Fibroblast of peridontal ligament (primary cell): ENCODE measurements around the gene AP5B1.

ENCODE experiments used
- DNase-seq: peaks from one replicate; pipeline ENCODE4 v3.0.0-alpha.2; 2010; ENCODE audit errors: extremely low read depth

Gene AP5B1

GRCh38 chr11:65801153-65801987, 20.6 kb upstream of the AP5B1 start:
- no peak for DNase-seq

GRCh38 chr11:65798882-65799281, 18.1 kb upstream of the AP5B1 start:
- no peak for DNase-seq

GRCh38 chr11:65797711-65798110, 16.9 kb upstream of the AP5B1 start:
- DNase-seq, result no peak

GRCh38 chr11:65796726-65797601, 16.2 kb upstream of the AP5B1 start:
- DNase-seq, result no peak

- DNase-seq, result no peak
These were observed 14.1 kb upstream of the AP5B1 start for GRCh38 chr11:65794570-65795510.

- DNase-seq, result no peak
These were observed 13.0 kb upstream of the AP5B1 start for GRCh38 chr11:65793625-65794400.

- no peak for DNase-seq
These were observed 12.4 kb upstream of the AP5B1 start for GRCh38 chr11:65793144-65793581.

- DNase-seq, result no peak
These were observed 11.7 kb upstream of the AP5B1 start for GRCh38 chr11:65792456-65792855.

GRCh38 chr11:65791719-65792213, 11.0 kb upstream of the AP5B1 start:
- no peak for DNase-seq

GRCh38 chr11:65790902-65791650, 10.3 kb upstream of the AP5B1 start:
- no peak for DNase-seq

GRCh38 chr11:65790104-65790901, 9.5 kb upstream of the AP5B1 start:
- DNase-seq, result no peak

GRCh38 chr11:65789230-65790103, 8.7 kb upstream of the AP5B1 start:
- no peak for DNase-seq

GRCh38 chr11:65788821-65789220, 8.0 kb upstream of the AP5B1 start:
- DNase-seq, result no peak

- DNase-seq, result no peak
These were observed 7.2 kb upstream of the AP5B1 start for GRCh38 chr11:65787649-65788622.

GRCh38 chr11:65786786-65787636, 6.2 kb upstream of the AP5B1 start, which contains the start of gene OVOL1:
OVOL1 (plus strand) TSS chr11:65787063; CDS start chr11:65787374, 311 bp downstream.
- no peak for DNase-seq
